Peyer's patch (tissue), 4 donors: ENCODE measurements around the gene FAM167B. TPM values are rescaled to one million over a fixed set of nuclear protein-coding genes. Genes with fewer than 3 reads are reported as not detected.
A peak's percentile ranks its signal among the peaks of the same experiment; 100 is the strongest.

Experiments used
- DNase-seq, 3 donors: peaks; one replicate each; pipeline ENCODE4 v3.0.0-alpha.2; 2017 to 2019
- H3K27ac ChIP-seq, 4 donors: fragments of 200-600 bp; sonication (generic); one replicate each; pipeline ENCODE4 v1.5.1; 2016 to 2019
- H3K27me3 ChIP-seq, 2 donors: fragments of 200-600 bp; sonication (generic); one replicate each; pipeline ENCODE4 v1.5.1; 2019
- H3K36me3 ChIP-seq, 3 donors: fragments of 200-600 bp; sonication (generic); one replicate each; pipeline ENCODE4 v1.5.1; 2016 to 2019
- H3K4me1 ChIP-seq, 4 donors: fragments of 200-600 bp; sonication (generic); one replicate each; pipeline ENCODE4 v1.5.1; 2016 to 2019
- H3K4me3 ChIP-seq, 4 donors: fragments of 200-600 bp; sonication (generic); 1 replicate in 3 of 4; 2 replicates in 1 of 4; pipeline ENCODE4 v1.5.1; 2016 to 2019; ENCODE audit warnings: mild to moderate bottlenecking in 1 of 4
- H3K9me3 ChIP-seq, 4 donors: fragments of 200-600 bp; sonication (generic); one replicate each; pipeline ENCODE4 v1.5.1; 2016 to 2019; ENCODE audit warnings: mild to moderate bottlenecking in 1 of 4
- POLR2A ChIP-seq, 2 donors: fragments of 450-650 bp; IDR thresholded peaks; one replicate each; pipeline ENCODE4 v1.5.1; 2017; ENCODE audit warnings: antibody characterized with exemption in 2 of 2, mild to moderate bottlenecking in 2 of 2, moderate library complexity in 2 of 2
- total RNA-seq, 4 donors: library from RNA; depleted of rRNA; stranded (reverse); fragments of >200 nt; gene quantifications; one replicate each; pipeline ENCODE4 v1.1.0, GENCODE V29; 2016
- TF ChIP-seq, protein P1 (sequence below), 6 experiments: fragments of 450-650 bp in 4 of 6; fragments of 200-600 bp in 2 of 6; sonication (generic) in 1 of 6; IDR thresholded peaks; one replicate each; pipeline ENCODE4 v1.5.1; 2017 to 2019; ENCODE audit warnings: antibody characterized with exemption in 6 of 6, mild to moderate bottlenecking in 3 of 6, moderate library complexity in 1 of 6

Gene FAM167B
- total RNA-seq, 4 donors from 2014 or later, result 4.1 to 5.1 TPM; not detected in 2

DNA sequence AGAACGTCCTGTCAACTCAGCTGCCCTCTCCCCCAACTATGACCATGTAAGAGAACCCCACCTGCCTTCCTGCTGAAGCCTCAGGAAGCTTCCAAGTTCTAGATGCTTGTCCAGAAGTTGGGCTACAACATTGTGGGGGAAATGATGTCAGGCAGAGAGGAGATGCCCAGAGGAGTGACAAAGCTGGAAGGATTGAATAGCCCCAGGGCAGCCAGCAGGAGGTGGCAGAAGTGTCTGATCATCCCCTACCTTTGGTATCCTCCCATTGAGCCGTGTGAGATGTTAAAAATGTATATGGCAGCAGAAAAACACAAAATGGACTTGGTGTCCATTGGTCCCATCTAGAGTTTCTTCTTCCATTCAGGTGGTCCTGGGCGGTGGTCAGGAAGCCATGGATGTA, 18.3 kb upstream of the FAM167B start:
- Histone ChIP-seq H3K36me3 (peaks cover 0 to 82% (median 0%) of the 10 kb centered on the region in 3 donors), H3K9me3 (no peaks in the 10 kb centered on the region), H3K27me3 (no peaks in the 10 kb centered on the region), H3K4me3 (no peak overlapping the region), H3K4me1 (peaks cover 0 to 3% (median 1%) of the 10 kb centered on the region in 4 donors), H3K27ac (no peak overlapping the region)
- TF ChIP-seq, protein P1, sequence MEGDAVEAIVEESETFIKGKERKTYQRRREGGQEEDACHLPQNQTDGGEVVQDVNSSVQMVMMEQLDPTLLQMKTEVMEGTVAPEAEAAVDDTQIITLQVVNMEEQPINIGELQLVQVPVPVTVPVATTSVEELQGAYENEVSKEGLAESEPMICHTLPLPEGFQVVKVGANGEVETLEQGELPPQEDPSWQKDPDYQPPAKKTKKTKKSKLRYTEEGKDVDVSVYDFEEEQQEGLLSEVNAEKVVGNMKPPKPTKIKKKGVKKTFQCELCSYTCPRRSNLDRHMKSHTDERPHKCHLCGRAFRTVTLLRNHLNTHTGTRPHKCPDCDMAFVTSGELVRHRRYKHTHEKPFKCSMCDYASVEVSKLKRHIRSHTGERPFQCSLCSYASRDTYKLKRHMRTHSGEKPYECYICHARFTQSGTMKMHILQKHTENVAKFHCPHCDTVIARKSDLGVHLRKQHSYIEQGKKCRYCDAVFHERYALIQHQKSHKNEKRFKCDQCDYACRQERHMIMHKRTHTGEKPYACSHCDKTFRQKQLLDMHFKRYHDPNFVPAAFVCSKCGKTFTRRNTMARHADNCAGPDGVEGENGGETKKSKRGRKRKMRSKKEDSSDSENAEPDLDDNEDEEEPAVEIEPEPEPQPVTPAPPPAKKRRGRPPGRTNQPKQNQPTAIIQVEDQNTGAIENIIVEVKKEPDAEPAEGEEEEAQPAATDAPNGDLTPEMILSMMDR (IDR thresholded peaks at IDR 0.05), result no peak
- TF ChIP-seq POLR2A (IDR thresholded peaks at IDR 0.05), result no peak
- DNase-seq, result no peak

GRCh38 chr1:32231843-32232432, 15.1 kb upstream of the FAM167B start:
- H3K9me3 ChIP-seq, result no peaks in the 10 kb centered on the region
- TF ChIP-seq, protein P1 (IDR thresholded peaks at IDR 0.05), result no peak
- no peak for TF ChIP-seq POLR2A (IDR thresholded peaks at IDR 0.05)
- H3K27me3 ChIP-seq, result no peaks in the 10 kb centered on the region
- no peaks in the 10 kb centered on the region for H3K4me1 ChIP-seq
- DNase-seq, result no peak
- no peak overlapping the region for H3K4me3 ChIP-seq
- peaks cover 0 to 51% (median 0%) of the 10 kb centered on the region in 3 donors for H3K36me3 ChIP-seq
- H3K27ac ChIP-seq, result no peak overlapping the region

- TF ChIP-seq, protein P1 (IDR thresholded peaks at IDR 0.05), result no peak
- TF ChIP-seq POLR2A (IDR thresholded peaks at IDR 0.05), result no peak
- Histone ChIP-seq H3K36me3 (peaks cover 0 to 45% (median 0%) of the 10 kb centered on the region in 3 donors), H3K4me1 (no peaks in the 10 kb centered on the region)
Measured at GRCh38 chr1:32232558-32233304, 14.3 kb upstream of the FAM167B start.

GRCh38 chr1:32234792-32235191, 12.2 kb upstream of the FAM167B start:
- Histone ChIP-seq H3K4me1 (peaks cover 0 to 2% (median under 1%) of the 10 kb centered on the region in 4 donors), H3K36me3 (peaks cover 0 to 24% (median 0%) of the 10 kb centered on the region in 3 donors), H3K4me3 (no peak overlapping the region), H3K27ac (no peak overlapping the region), H3K9me3 (no peaks in the 10 kb centered on the region), H3K27me3 (no peaks in the 10 kb centered on the region)
- no peak for DNase-seq
- no peak for TF ChIP-seq POLR2A (IDR thresholded peaks at IDR 0.05)
- TF ChIP-seq, protein P1 (IDR thresholded peaks at IDR 0.05), result no peak

More at GRCh38 chr1:32232558-32233304, 14.3 kb upstream of the FAM167B start:
- Histone ChIP-seq H3K9me3 (no peaks in the 10 kb centered on the region), H3K27me3 (no peaks in the 10 kb centered on the region), H3K27ac (no peak overlapping the region), H3K4me3 (no peak overlapping the region)
- no peak for DNase-seq

DNA sequence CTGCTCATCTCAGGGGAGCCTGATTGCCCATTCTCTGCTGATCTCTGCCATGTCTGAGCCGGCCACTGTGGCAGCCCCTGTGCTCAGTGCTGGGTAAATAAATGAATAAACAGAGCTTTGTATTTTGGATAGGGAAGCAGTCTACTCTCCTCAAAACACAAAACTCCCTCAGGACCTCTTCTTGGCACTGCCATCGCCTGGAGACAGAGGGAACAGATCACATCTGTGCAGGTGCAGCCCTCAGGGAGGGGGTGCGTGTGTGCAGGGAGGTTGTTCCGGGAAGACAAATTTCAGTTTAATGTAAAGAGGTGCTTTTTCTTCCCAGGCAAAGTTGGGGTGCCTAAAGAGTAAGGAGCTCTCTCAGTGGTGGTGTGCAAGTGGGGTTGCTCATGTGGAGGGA, 7.7 kb upstream of the FAM167B start:
- Histone ChIP-seq H3K36me3 (no peaks in the 10 kb centered on the region), H3K4me1 (peaks cover 0 to 30% (median 5%) of the 10 kb centered on the region in 4 donors), H3K4me3 (no peak overlapping the region), H3K27me3 (no peaks in the 10 kb centered on the region), H3K27ac (peak overlapping the region in 2 of 4 donors; percentile 81 to 88), H3K9me3 (no peaks in the 10 kb centered on the region)
- DNase-seq, result no peak
- no peak for TF ChIP-seq POLR2A (IDR thresholded peaks at IDR 0.05)
- TF ChIP-seq, protein P1 (IDR thresholded peaks at IDR 0.05), result no peak
